ENCODE data around the gene PTPRN2. TPM values are rescaled to one million over a fixed set of nuclear protein-coding genes. Genes with fewer than 3 reads are reported as not detected.

Gene PTPRN2
- total and polyA plus RNA-seq, 2 of the 13 experiments (the other 11 are each of a cell fraction or from before 2014, with no cell fraction given) = 2.5 to 24.2 TPM

- no peak for TF ChIP-seq ZBTB40 (IDR thresholded peaks at IDR 0.05)
- peak; percentile 75; the same call in 1 of the 2 replicates for TF ChIP-seq ZBTB40 (CRISPR knock-in tag; IDR thresholded peaks at IDR 0.05)
- TF ChIP-seq ZNF253 (CRISPR knock-in tag; IDR thresholded peaks at IDR 0.05; ENCODE audit: borderline replicate concordance) = no peak
- TF ChIP-seq ZNF766 (CRISPR knock-in tag; IDR thresholded peaks at IDR 0.05; ENCODE audit: borderline replicate concordance) = 0 out of 2 replicates have a peak, but pooled peaks have one; percentile 12
- no peak for TF ChIP-seq MZF1 (CRISPR knock-in tag; IDR thresholded peaks at IDR 0.05; ENCODE audit: borderline replicate concordance)
- 0 out of 2 replicates have a peak, but pooled peaks have one; percentile 18 for TF ChIP-seq ZNF143 (CRISPR knock-in tag; IDR thresholded peaks at IDR 0.05)
- no peak for TF ChIP-seq ZNF550 (CRISPR knock-in tag; IDR thresholded peaks at IDR 0.05; ENCODE audit: borderline replicate concordance)
- TF ChIP-seq GMEB1 (CRISPR knock-in tag; IDR thresholded peaks at IDR 0.05; ENCODE audit: borderline replicate concordance) = no peak
- no peak for TF ChIP-seq ZBTB21 (CRISPR knock-in tag; IDR thresholded peaks at IDR 0.05)
- peak; percentile 17 for TF ChIP-seq YY1 (IDR thresholded peaks at IDR 0.05; ENCODE audit: insufficient read depth, insufficient replicate concordance, low read depth, low read length)
- TF ChIP-seq NFRKB (IDR thresholded peaks at IDR 0.05) = no peak
- no peak for TF ChIP-seq KLF12 (CRISPR knock-in tag; IDR thresholded peaks at IDR 0.05; ENCODE audit: borderline replicate concordance)
- peak; percentile 52; the same call in 1 of the 2 replicates for TF ChIP-seq SALL1 (CRISPR knock-in tag; IDR thresholded peaks at IDR 0.05)
- no peak for TF ChIP-seq ZBTB49 (CRISPR knock-in tag; IDR thresholded peaks at IDR 0.05; ENCODE audit: borderline replicate concordance)
- TF ChIP-seq POLR2G (IDR thresholded peaks at IDR 0.05; ENCODE audit: low read depth, low read length) = no peak
- TF ChIP-seq KMT2A (CRISPR knock-in tag; IDR thresholded peaks at IDR 0.05) = no peak; the same call in 1 of the 2 replicates
- TF ChIP-seq SMARCC2 (IDR thresholded peaks at IDR 0.05) = no peak
These were observed 1027.9 kb downstream of the PTPRN2 start (continued) for GRCh38 chr7:157559596-157560257.
